HepG2 (cell line): ENCODE data around the gene TMEM185A. TPM values are rescaled to one million over a fixed set of nuclear protein-coding genes. Genes with fewer than 3 reads are reported as not detected.

Experiments
- ATAC-seq: fragments of 200-7000 bp; cut with Tn5 transposase; 3 replicates; pipeline ENCODE4 v1.9.1; 2020; ENCODE audit warnings: mild to moderate bottlenecking, moderate library complexity
- BruUV-seq: library from RNA; stranded (reverse); fragments of 400-500 nt; replicated peaks from 2 replicates; lab custom pipeline; 2021; lab: Mats Ljungman, UMichigan
- CTCF ChIA-PET: fragments of 300-600 bp; formaldehyde crosslinking; extraction: SDS; loops from one replicate; lab custom pipeline; 2021; ENCODE audit warnings: low total read pairs, inconsistent platforms, low intra/inter-chr PET ratio; lab: Yijun Ruan, JAX
- POLR2A ChIA-PET: fragments of 350-600 bp; sonication (Branson Sonifier 250); formaldehyde crosslinking; loops from one replicate; lab custom pipeline; 2020; ENCODE audit warnings: antibody characterized with exemption, inconsistent platforms; lab: Yijun Ruan, JAX
- DNase-seq: peaks from one replicate; pipeline ENCODE4 v3.0.0-alpha.2; 2015; ENCODE audit warnings: low spot score
- FAIRE-seq: peaks from 3 replicates; lab custom pipeline; 2011; peaks lifted over from hg19 to GRCh38; lab: Jason Lieb, UNC
- H2AFZ ChIP-seq: one replicate; pipeline ENCODE4 v1.6.1; 2011; ENCODE audit warnings: low read length, inconsistent platforms
- H3K27ac ChIP-seq: fragments of 300-600 bp; 3 replicates; pipeline ENCODE4 v1.8.0; 2011; ENCODE audit warnings: mixed run types, mild to moderate bottlenecking, mixed read lengths, low read length, inconsistent platforms; ENCODE audit not compliant: insufficient read depth; ENCODE audit errors: extremely low read length
- H3K27me3 ChIP-seq, 2 experiments: fragments of 200-600 bp in 1 of 2; 2 replicates in 1 of 2; 3 replicates in 1 of 2; pipeline versions ENCODE4 v1.6.0 to v1.8.0; 2011; ENCODE audit warnings: low read length in 2 of 2, mild to moderate bottlenecking in 2 of 2, moderate library complexity in 2 of 2, inconsistent platforms in 1 of 2; ENCODE audit not compliant: insufficient read depth in 2 of 2, control insufficient read depth in 1 of 2
- H3K36me3 ChIP-seq, 2 experiments: fragments of 200-600 bp in 1 of 2; replicated peaks in 1 of 2; 2 replicates in 1 of 2; 3 replicates in 1 of 2; pipeline versions ENCODE4 v1.5.1 to v1.8.0; 2011; ENCODE audit warnings: low read length in 2 of 2, inconsistent platforms in 1 of 2; ENCODE audit not compliant: insufficient read depth in 2 of 2, control insufficient read depth in 1 of 2
- H3K4me1 ChIP-seq: 2 replicates; pipeline ENCODE4 v1.5.1; 2012; ENCODE audit warnings: low read length, inconsistent platforms; ENCODE audit not compliant: insufficient read depth
- H3K4me2 ChIP-seq: 2 replicates; pipeline ENCODE4 v1.6.0; 2011; ENCODE audit warnings: low read depth, low read length, inconsistent platforms
- H3K4me3 ChIP-seq, 3 experiments: fragments of 200-600 bp in 1 of 3; sonication (generic), shearing (Covaris generic) in 1 of 3; replicated peaks in 1 of 3; 2 replicates each; pipeline ENCODE4 v1.5.1; 2011 to 2016; ENCODE audit warnings: low read length in 3 of 3, inconsistent platforms in 2 of 3, low read depth in 2 of 3, mild to moderate bottlenecking in 2 of 3, control low read depth in 1 of 3, mixed read lengths in 1 of 3; ENCODE audit not compliant: insufficient read depth in 1 of 3
- H3K79me2 ChIP-seq: one replicate; pipeline ENCODE4 v1.6.1; 2011; ENCODE audit warnings: low read length, inconsistent platforms; ENCODE audit not compliant: insufficient read depth
- H3K9ac ChIP-seq: 2 replicates; pipeline ENCODE4 v1.6.0; 2011; ENCODE audit warnings: mild to moderate bottlenecking, low read depth, low read length, inconsistent platforms; ENCODE audit not compliant: insufficient read depth
- H3K9me3 ChIP-seq: 2 replicates; pipeline ENCODE4 v1.5.1; 2012; ENCODE audit warnings: mild to moderate bottlenecking, low read length
- H4K20me1 ChIP-seq: 2 replicates; pipeline ENCODE4 v1.6.0; 2011; ENCODE audit warnings: inconsistent platforms, mild to moderate bottlenecking, low read length, moderate library complexity; ENCODE audit not compliant: insufficient read depth
- AHR ChIP-seq: IDR thresholded peaks from 2 replicates; pipeline ENCODE4 v1.6.1; 2018; ENCODE audit warnings: missing genetic modification reagents, missing compliant biosample characterization
- ATF5 ChIP-seq: sonication (generic); formaldehyde crosslinking; IDR thresholded peaks from 2 replicates; pipeline ENCODE4 v1.4.0; 2020; ENCODE audit warnings: mild to moderate bottlenecking, low read depth, missing genetic modification reagents
- BHLHE40 ChIP-seq: IDR thresholded peaks from 2 replicates; pipeline ENCODE4 v1.6.1; 2011; ENCODE audit warnings: low read length, improper control_type of control experiment
- MAFG ChIP-seq: sonication (generic); formaldehyde crosslinking; IDR thresholded peaks from 2 replicates; pipeline ENCODE4 v1.5.1; 2020; ENCODE audit warnings: mild to moderate bottlenecking, missing genetic modification reagents
- ZBTB34 ChIP-seq: sonication (generic); formaldehyde crosslinking; IDR thresholded peaks from 2 replicates; pipeline ENCODE4 v1.8.0; 2022; ENCODE audit warnings: mild to moderate bottlenecking, missing genetic modification reagents
- ZNF24 ChIP-seq: fragments of 450-650 bp; IDR thresholded peaks from 2 replicates; pipeline ENCODE4 v1.6.1; 2017; ENCODE audit warnings: antibody characterized with exemption, mild to moderate bottlenecking
- ZNF619 ChIP-seq: sonication (generic); formaldehyde crosslinking; IDR thresholded peaks from 2 replicates; pipeline ENCODE4 v1.4.0; 2020; ENCODE audit warnings: mild to moderate bottlenecking, missing genetic modification reagents
- WGBS: methylation state at CpG from one replicate; pipeline ENCODE4 v1.1.6; 2017; ENCODE audit warnings: low lambda C conversion rate; 5-methylcytosine and 5-hydroxymethylcytosine counted together
- in situ Hi-C: cut with HindIII; loops from 2 replicates; pipeline ENCODE4 v1.10.0; 2017; ENCODE audit warnings: low pct_unique_long_range_greater_than_20kb; ENCODE audit not compliant: extremely low pct_ligation_motif_present
- intact Hi-C: fragments of 100-400 bp; cut with micrococcal nuclease; formaldehyde crosslinking; loops from one replicate; pipeline ENCODE4 v1.10.0; 2022; ENCODE audit not compliant: unreplicated experiment
- polyA plus RNA-seq, 8 experiments: library from polyadenylated mRNA; depleted of rRNA in 3 of 8; stranded (reverse) in 7 of 8; unstranded in 1 of 8; fragments of >200 nt; fragmentation: Illumina TruSeq in 4 of 8; extraction: Trizol in 4 of 8; gene quantifications; 2 replicates each; pipeline versions ENCODE4 v1.2.1 to v1.2.3, GENCODE V29; 2011 to 2016; ENCODE audit warnings: low read depth in 4 of 8, missing spikeins in 1 of 8, mixed read lengths in 1 of 8; ENCODE audit not compliant: insufficient read depth in 1 of 8
- total RNA-seq, 5 experiments: library from RNA; depleted of rRNA; stranded (reverse); fragments of >200 nt; fragmentation: Illumina TruSeq; extraction: Trizol; gene quantifications; 2 replicates each; pipeline ENCODE4 v1.2.3, GENCODE V29; 2016; ENCODE audit warnings: low read depth in 1 of 5
- TF ChIP-seq, protein P1 (sequence below): sonication (generic); formaldehyde crosslinking; IDR thresholded peaks from 2 replicates; pipeline ENCODE4 v1.5.1; 2020; ENCODE audit warnings: mild to moderate bottlenecking, missing genetic modification reagents, moderate library complexity
- TF ChIP-seq, protein P2 (sequence below): sonication (generic); formaldehyde crosslinking; IDR thresholded peaks from 2 replicates; pipeline ENCODE4 v1.8.1; 2023; ENCODE audit warnings: mild to moderate bottlenecking, moderate library complexity, missing genetic modification reagents

TMEM185A gene
- total and polyA plus RNA-seq, 2 of the 13 experiments (the other 11 are each of a cell fraction or from before 2014, with no cell fraction given): 5.9 to 10.5 TPM

DNA sequence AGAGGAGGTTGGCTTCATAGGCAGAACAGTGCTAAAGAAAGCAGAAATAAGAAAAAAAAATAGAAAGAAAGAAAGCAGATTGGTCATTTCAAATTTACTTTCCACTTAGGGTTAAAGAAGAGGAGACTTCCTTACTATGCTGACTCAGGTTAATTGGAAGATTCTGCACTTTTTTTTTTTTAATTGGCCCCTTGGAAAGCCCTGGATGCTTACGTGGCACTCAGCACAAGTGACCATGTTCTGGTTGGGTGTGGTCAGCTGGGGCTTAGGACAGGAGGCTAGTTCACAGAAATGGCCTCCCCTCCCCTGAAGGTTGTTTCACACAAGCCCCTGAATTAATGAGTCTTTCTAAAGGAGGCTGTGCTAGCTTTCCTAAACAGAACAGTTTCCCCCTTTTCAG is 58.8 kb downstream of the TMEM185A start (continued):
- no peak for TF ChIP-seq ZNF24

GRCh38 chrX:149571770-149572169 is 59.8 kb downstream of the TMEM185A start:
- ATAC-seq: no peak

More at GRCh38 chrX:149571770-149572169, 59.8 kb downstream of the TMEM185A start:
- FAIRE-seq: no peak
- in situ Hi-C loops (no loop called here), intact Hi-C loops (no loop called here)
- H3K4me2 ChIP-seq: no peak overlapping the region
- CTCF ChIA-PET: no interaction called here
- no peaks in the 10 kb centered on the region for H4K20me1 ChIP-seq
- H3K9ac ChIP-seq: no peak overlapping the region
- no TSS peak for BruUV-seq
- H3K9me3 ChIP-seq: no peaks in the 10 kb centered on the region
- 83% methylated on average over 5 of the region's 7 CpGs for WGBS
- no peak for DNase-seq
- no peaks in the 10 kb centered on the region for H3K4me1 ChIP-seq
- H3K27me3 ChIP-seq: no peaks in the 10 kb centered on the region
- H3K27ac ChIP-seq: no peak overlapping the region
- H2AFZ ChIP-seq: no peak overlapping the region
- no peaks in the 10 kb centered on the region for H3K36me3 ChIP-seq
- no peak for TF ChIP-seq ZBTB34 (CRISPR knock-in tag)
- no peak for TF ChIP-seq ATF5 (CRISPR knock-in tag)
- no peak for TF ChIP-seq ZNF619 (CRISPR knock-in tag)
- no peak for TF ChIP-seq BHLHE40
- no peak for TF ChIP-seq AHR
- TF ChIP-seq, protein P1, sequence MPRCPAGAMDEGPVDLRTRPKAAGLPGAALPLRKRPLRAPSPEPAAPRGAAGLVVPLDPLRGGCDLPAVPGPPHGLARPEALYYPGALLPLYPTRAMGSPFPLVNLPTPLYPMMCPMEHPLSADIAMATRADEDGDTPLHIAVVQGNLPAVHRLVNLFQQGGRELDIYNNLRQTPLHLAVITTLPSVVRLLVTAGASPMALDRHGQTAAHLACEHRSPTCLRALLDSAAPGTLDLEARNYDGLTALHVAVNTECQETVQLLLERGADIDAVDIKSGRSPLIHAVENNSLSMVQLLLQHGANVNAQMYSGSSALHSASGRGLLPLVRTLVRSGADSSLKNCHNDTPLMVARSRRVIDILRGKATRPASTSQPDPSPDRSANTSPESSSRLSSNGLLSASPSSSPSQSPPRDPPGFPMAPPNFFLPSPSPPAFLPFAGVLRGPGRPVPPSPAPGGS (CRISPR knock-in tag): no peak
- TF ChIP-seq, protein P2, sequence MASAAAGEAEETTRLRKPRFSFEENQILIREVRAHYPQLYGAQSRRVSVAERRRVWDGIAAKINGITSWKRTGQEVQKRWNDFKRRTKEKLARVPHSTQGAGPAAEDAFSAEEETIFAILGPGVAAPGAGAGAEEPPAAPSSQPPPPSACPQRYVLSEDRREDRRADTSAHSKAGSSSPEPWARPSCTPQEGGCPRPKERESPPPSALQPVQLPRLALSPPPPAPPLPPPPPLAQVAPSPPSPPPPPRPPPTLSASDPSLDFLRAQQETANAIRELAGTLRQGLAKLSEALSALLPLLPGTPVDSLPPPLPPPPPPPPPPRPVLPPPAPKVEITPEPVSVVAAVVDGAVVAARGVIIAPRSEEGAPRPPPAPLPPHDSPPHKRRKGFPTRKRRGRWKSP (CRISPR knock-in tag): no peak
- TF ChIP-seq MAFG (CRISPR knock-in tag): no peak
- TF ChIP-seq, all 625 proteins: peak for 0
- POLR2A ChIA-PET: no interaction called here
- H3K4me3 ChIP-seq: no peak overlapping the region
- H3K79me2 ChIP-seq: no peaks in the 10 kb centered on the region
